Muscle of leg (tissue), 16 donors: ENCODE results near the gene ACVR2B. TPM values are rescaled to one million over a fixed set of nuclear protein-coding genes. Genes with fewer than 3 reads are reported as not detected.
"Not testable (repeated sequence)": the region's sequence is repeated elsewhere in the genome, so short reads cannot be mapped to it uniquely, and the experiment has no call there.

ENCODE experiments used
- DNase-seq: peaks from one replicate; pipeline ENCODE4 v3.0.0; 2013
- H3K27ac ChIP-seq: one replicate; pipeline ENCODE4 v1.5.1; 2013; ENCODE audit warnings: mild to moderate bottlenecking, low read length, control low read depth
- H3K27me3 ChIP-seq: one replicate; pipeline ENCODE4 v1.6.1; 2013; ENCODE audit warnings: low read length; ENCODE audit not compliant: control insufficient read depth, insufficient read depth
- H3K36me3 ChIP-seq: one replicate; pipeline ENCODE4 v1.6.1; 2013; ENCODE audit warnings: low read length; ENCODE audit not compliant: control insufficient read depth, insufficient read depth
- H3K4me1 ChIP-seq: one replicate; pipeline ENCODE4 v1.6.1; 2013; ENCODE audit warnings: low read length; ENCODE audit not compliant: control insufficient read depth, insufficient read depth
- H3K4me3 ChIP-seq: one replicate; pipeline ENCODE4 v1.5.1; 2013; ENCODE audit warnings: low read length, control low read depth
- H3K9me3 ChIP-seq: replicated peaks from 2 replicates; pipeline ENCODE4 v1.6.1; 2013; ENCODE audit warnings: low read depth, low read length; ENCODE audit not compliant: control insufficient read depth
- WGBS: methylation state at CpG from one replicate; pipeline ENCODE4 v1.1.5; 2013; ENCODE audit warnings: missing lambda C conversion rate; ENCODE audit not compliant: insufficient coverage; 5-methylcytosine and 5-hydroxymethylcytosine counted together
- long read RNA-seq, 11 donors: transcript quantifications; one replicate each; lab custom pipeline, GENCODE V29; 2026
- polyA plus RNA-seq, 8 donors: library from polyadenylated mRNA; unstranded; fragments of 120-200 nt; gene quantifications; one replicate each; pipeline versions ENCODE4 v1.2.1 to v1.2.3, GENCODE V29; 2013; ENCODE audit warnings: inconsistent platforms in 1 of 8, low replicate concordance in 1 of 8; ENCODE audit not compliant: insufficient read length in 8 of 8, insufficient read depth in 1 of 8
- total RNA-seq: library from RNA; stranded (reverse); fragments of 120-200 nt; gene quantifications from one replicate; pipeline ENCODE4 v1.2.4, GENCODE V29; 2013

Gene ACVR2B
- total RNA-seq: 17.6 TPM
- 10 to 100 TPM in 6 of 8 donors, 1 to 10 TPM in 2; 7.9 to 16.0 (median 13.0) TPM for polyA plus RNA-seq
- long read RNA-seq, donor 1, full-length matches to known transcripts: 1 of 1 reads
- long read RNA-seq, donor 1, partial matches to known transcripts: 0 of 1 reads
- long read RNA-seq, donor 1, other reads (novel, unspliced or antisense): 0 of 1 reads
- long read RNA-seq, donor 2: 0 reads
- long read RNA-seq, donor 3, full-length matches to known transcripts: 2 of 10 reads
- long read RNA-seq, donor 3, partial matches to known transcripts: 8 of 10 reads
- long read RNA-seq, donor 3, other reads (novel, unspliced or antisense): 0 of 10 reads
- long read RNA-seq, donor 4: 0 reads
- long read RNA-seq, donor 5, full-length matches to known transcripts: 1 of 6 reads
- long read RNA-seq, donor 5, partial matches to known transcripts: 5 of 6 reads
- long read RNA-seq, donor 5, other reads (novel, unspliced or antisense): 0 of 6 reads
- long read RNA-seq, donor 6, full-length matches to known transcripts: 2 of 2 reads
- long read RNA-seq, donor 6, partial matches to known transcripts: 0 of 2 reads
- long read RNA-seq, donor 6, other reads (novel, unspliced or antisense): 0 of 2 reads
- long read RNA-seq, donor 7: 0 reads
- long read RNA-seq, donor 8, full-length matches to known transcripts: 1 of 1 reads
- long read RNA-seq, donor 8, partial matches to known transcripts: 0 of 1 reads
- long read RNA-seq, donor 8, other reads (novel, unspliced or antisense): 0 of 1 reads
- long read RNA-seq, donor 9, partial matches to known transcripts: 7 of 7 reads
- long read RNA-seq, donor 9, other reads (novel, unspliced or antisense): 0 of 7 reads
- long read RNA-seq, donor 10: 0 reads
- long read RNA-seq, donor 11: 0 reads

DNA sequence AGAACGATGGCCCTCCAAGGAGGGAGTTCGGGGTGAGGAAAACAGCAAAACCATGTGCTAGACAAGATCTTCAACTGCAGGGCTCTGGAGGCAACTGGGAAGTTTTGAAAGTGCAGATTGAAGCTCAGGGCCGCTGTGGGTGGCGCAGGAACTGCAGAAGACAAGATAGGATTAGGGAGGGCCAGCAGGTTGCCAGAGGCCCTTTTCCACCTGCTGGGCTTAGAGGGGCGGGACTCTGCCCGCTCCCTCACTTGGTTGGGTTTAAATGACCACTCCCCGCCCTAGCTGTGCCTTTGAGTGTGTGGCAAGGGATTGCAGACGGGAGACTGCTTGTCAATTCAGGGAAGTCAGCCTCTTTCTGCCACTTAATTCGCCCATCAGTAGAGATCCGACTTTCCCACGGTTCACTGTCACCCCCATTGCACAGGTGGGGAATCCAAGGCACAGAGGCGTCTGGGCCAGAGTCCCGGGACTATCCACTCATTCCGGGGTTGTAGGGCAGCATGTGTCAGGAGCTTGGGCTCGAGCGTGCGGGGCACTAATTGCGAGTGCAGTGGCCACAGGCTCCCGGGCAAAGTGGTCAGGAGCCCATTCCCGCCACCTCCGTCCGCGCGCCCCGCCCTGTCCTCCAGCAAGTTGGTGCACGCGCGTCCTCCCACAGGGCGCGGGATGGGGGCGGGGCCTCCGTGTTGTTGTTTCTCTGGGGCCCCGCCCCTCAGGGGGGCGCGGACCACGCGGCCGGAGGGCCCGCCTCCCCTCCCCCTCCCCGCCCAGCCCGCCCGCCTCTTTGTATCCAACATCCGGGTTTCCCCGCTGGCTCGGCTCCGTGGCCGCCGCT is at the start of gene ACVR2B:
TSS of gene ACVR2B (plus strand) at position 816 of the 838 bp plus-strand sequence. CDS start 433 bp downstream, outside the sequence.
- Histone ChIP-seq H3K27ac (peak within 1 kb of the TSS; percentile 92), H3K9me3 (no peaks in the 10 kb centered on the region), H3K4me1 (peaks cover 33% of the 10 kb centered on the region), H3K27me3 (no peaks in the 10 kb centered on the region), H3K36me3 (peaks cover 3% of the 10 kb centered on the region), H3K4me3 (peak within 1 kb of the TSS; percentile 81)
- DNase-seq: peak; percentile 92
- WGBS: 6% methylated on average over 32 of the region's 48 CpGs

DNA sequence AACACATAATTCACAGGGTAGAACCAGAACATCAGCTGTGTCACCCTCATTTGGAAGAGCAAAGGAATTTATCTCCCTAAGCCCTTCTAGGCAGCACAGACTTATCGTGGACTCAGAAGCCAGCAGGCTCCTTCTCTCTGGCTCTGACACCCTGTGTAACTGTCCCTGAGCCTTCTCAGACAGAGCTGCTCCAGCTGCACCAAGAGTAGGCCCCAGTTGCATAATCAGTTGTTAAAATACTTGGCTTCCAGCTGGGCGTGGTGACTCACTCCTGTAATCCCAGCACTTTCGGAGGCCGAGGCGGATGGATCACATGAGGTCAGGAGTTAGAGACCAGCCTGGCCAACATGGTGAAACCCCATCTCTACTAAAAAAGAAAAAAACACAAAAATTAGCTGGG is 49.4 kb upstream of the ACVR2B start:
- Histone ChIP-seq H3K9me3 (peaks cover 4% of the 10 kb centered on the region), H3K4me3 (no peak overlapping the region), H3K27ac (no peak overlapping the region), H3K36me3 (peaks cover 32% of the 10 kb centered on the region), H3K4me1 (no peaks in the 10 kb centered on the region), H3K27me3 (no peaks in the 10 kb centered on the region)
- no peak for DNase-seq
- 90% methylated on average over 2 of the region's 5 CpGs for WGBS

DNA sequence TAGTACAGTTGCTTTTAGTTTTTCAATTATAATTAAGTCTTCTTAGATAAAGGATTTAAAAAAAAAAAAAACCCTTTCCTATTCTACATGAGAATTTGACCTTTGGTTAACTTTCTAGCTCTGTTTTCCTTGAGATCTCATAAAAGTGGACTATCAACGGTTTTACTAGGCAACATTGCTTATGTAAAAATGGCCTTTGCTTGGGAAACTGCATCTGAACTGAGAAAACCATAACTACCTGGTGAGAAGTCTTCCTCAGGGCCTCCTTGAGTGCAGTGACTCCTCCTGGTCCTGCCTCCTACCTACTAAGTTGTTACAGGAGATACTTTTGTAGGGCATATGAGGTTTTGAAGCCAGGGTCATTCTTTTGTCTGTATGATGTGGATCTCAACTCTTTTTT is 42.1 kb upstream of the ACVR2B start:
- Histone ChIP-seq H3K27me3 (no peaks in the 10 kb centered on the region), H3K36me3 (no peaks in the 10 kb centered on the region), H3K4me1 (no peaks in the 10 kb centered on the region), H3K27ac (no peak overlapping the region), H3K9me3 (no peaks in the 10 kb centered on the region), H3K4me3 (no peak overlapping the region)
- 50% methylated on average over 1 of the region's 1 CpG for WGBS
- no peak for DNase-seq

DNA sequence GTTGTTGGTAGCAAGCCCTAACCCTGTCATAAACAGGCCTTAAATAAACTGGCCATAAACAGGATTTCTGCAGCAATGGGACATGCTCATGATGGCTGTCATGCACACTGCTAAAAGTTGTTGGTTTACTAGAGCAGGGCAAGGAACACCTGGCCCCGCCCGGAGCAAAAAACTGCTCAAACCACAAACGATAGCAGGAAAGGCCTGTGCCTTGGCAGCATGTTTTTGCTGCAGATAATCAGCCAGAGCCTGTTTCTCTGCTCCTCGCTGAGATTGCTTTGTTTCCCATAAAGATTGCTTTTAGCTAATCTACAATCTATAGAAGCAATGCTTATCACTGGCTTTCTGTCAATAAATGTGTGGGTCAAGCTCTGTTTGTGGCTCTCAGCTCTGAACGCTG is 32.9 kb upstream of the ACVR2B start:
- not testable (repeated sequence) for DNase-seq, H3K4me1 ChIP-seq, H3K4me3 ChIP-seq, H3K27ac ChIP-seq, H3K9me3 ChIP-seq, H3K36me3 ChIP-seq, H3K27me3 ChIP-seq
- 90% methylated on average over 4 of the region's 5 CpGs for WGBS

DNA sequence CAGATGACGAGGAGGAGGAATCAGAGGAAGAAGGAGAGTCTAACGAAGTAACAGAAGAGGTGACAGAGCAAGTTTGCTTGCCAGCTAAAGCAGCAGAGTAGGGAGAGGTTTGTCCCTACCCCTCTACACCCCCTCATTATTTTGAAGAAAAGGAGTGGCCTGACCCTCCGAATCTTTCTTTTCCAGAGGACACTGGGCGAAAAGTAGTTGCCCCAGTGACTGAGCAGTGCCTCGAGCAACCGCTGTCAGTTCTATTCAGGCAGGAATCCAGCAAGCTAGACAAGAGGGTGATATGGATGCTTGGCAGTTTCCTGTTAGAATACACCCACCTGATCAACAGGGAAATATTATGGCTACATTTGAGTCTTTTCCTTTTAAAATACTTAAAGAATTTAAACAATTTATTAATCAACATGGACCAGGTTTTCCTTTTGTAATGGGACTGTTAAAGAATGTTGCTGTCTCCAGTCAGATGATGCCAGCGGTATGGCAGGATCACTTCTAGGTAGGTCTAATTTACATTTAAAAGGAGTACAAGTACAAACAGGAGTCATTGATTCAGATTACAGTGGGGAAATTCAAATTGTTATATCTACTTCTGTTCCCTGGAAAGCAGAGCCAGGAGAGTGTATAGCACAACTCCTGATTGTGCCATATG is 31.9 kb upstream of the ACVR2B start:
- Histone ChIP-seq H3K4me1 (no peaks in the 10 kb centered on the region), H3K4me3 (no peak overlapping the region), H3K27me3 (no peaks in the 10 kb centered on the region), H3K36me3 (no peaks in the 10 kb centered on the region), H3K27ac (no peak overlapping the region), H3K9me3 (no peaks in the 10 kb centered on the region)
- no peak for DNase-seq
- no CpG with 5 or more reads among the region's 7 CpGs for WGBS

DNA sequence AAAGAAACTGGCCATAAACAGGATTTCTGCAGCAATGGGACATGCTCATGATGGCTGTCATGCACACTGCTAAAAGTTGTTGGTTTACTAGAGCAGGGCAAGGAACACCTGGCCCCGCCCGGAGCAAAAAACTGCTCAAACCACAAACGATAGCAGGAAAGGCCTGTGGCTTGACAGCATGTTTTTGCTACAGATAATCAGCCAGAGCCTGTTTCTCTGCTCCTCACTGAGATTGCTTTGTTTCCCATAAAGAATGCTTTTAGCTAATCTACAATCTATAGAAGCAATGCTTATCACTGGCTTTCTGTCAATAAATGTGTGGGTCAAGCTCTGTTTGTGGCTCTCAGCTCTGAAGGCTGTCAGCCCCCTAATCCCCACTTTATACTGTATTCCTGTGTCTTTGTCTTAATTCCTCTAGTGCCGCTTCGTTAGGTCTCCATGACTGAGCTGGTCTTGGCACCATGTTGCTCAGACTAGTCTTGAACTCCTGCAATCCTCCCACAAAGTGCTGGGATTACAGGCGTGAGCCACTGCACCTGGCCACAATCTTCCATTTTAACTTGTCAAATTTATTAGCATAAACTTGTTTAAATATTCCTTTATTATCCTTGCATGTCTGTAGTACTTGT is 26.8 kb upstream of the ACVR2B start:
- H3K4me1 ChIP-seq, H3K27me3 ChIP-seq, DNase-seq, H3K9me3 ChIP-seq, H3K4me3 ChIP-seq, H3K27ac ChIP-seq, H3K36me3 ChIP-seq: not testable (repeated sequence)
- WGBS: 83% methylated on average over 5 of the region's 6 CpGs

DNA sequence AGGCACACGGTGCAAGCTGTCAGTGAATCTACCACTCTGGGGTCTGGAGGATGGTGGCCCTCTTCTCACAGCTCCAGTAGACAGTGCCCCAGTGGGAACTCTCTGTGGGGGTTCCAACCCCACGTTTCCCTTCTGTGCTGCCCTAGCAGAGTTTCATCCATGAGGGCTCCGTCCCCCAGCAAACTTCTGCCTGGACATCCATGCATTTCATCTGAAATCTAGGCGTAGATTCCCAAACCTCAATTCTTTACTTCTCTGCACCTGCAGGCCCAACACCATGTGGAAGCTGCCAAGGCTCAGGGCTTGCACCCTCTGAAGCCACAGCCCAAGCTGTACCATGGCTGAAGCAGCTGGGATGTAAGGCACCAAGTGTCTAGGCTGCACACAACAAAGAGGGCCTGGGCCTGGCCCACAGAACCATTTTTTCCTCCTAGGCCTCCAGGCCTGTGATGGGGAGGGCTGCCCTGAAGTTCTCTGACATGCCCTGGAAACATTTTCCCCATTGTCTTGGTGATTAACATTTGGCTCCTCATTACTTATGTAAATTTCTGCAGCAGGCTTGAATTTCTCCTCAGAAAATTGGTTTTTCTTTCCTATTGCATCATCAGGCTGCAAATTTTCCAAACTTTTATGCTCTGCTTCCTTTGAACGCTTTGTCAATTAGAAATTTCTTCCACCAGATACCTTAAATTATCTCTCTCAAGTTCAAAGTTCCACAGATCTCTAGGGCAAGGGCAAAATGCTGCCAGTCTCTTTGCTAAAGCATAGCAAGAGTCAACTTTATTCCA is 20.6 kb upstream of the ACVR2B start:
- not testable (repeated sequence) for DNase-seq, H3K36me3 ChIP-seq, H3K27ac ChIP-seq, H3K27me3 ChIP-seq, H3K4me1 ChIP-seq, H3K4me3 ChIP-seq
- WGBS: 98% methylated on average over 5 of the region's 5 CpGs
- H3K9me3 ChIP-seq: peaks cover 30% of the 10 kb centered on the region

DNA sequence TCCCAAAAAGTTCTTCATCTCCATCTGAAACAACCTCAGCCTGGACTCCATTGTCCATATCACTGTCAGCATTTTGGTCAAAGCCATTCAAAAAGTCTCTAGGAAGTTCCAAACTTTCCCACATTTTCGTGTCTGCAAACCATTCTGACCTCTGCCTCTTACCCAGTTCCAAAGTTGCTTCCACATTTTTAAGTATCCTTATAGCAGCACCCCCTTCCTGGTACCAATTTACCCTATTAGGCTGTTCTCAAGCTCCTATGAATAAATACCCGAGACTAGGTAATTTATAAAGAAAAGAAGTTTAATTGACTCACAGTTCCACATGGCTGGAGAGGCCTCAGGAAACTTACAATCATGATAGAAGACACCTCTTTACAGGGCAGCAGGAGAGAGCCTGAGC is 20.0 kb upstream of the ACVR2B start:
- H3K27me3 ChIP-seq, DNase-seq, H3K4me3 ChIP-seq, H3K36me3 ChIP-seq, H3K27ac ChIP-seq, H3K4me1 ChIP-seq: not testable (repeated sequence)
- H3K9me3 ChIP-seq: peaks cover 32% of the 10 kb centered on the region
- WGBS: no CpG with 5 or more reads among the region's 2 CpGs
